G401 (cell line): ENCODE data around the gene STK33. TPM values are rescaled to one million over a fixed set of nuclear protein-coding genes. Genes with fewer than 3 reads are reported as not detected.

Experiments used
- DNase-seq: peaks from one replicate; pipeline ENCODE4 v3.0.0-alpha.2; 2015; ENCODE audit warnings: low spot score
- in situ Hi-C: cut with HindIII; loops from 2 replicates; pipeline ENCODE4 v1.10.0; 2016; ENCODE audit warnings: low sequenced_read_pairs, mixed read lengths
- total RNA-seq: library from RNA; depleted of rRNA; stranded (reverse); fragments of >200 nt; shearing (Covaris generic); gene quantifications from 2 replicates; pipeline ENCODE4 v1.2.3, GENCODE V29; 2014

The STK33 gene
- total RNA-seq, 1 experiment from 2014 or later: 10.0 TPM

DNA sequence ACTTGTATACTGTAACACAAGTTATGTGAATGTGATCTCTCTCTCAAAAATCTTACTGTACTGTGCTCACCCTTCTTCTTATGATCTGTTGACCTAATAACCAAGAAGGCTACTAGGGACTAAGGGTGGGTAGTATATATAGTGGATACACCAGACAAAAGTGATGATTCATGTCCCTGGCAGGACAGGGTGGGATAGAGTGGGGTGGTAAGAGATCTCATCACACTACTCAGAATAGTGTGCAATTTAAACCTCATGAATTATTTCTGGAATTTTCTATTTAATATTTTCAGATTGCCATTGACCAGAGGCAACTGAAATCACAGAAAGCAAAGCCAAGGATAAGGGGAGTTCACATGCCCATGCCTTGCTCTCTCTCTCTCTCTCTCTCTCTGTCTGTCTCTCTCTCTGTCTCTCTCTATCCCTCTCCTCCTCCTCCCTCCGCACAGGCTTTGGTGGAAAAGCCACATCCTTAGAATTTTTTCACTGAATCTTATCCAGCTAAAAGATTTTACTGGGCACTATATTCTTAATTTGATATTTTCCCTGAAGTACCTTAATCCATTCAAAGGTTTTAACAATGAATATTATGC is 12.0 kb upstream of the STK33 start:
- no peak for DNase-seq
- in situ Hi-C loops: no loop called here

DNA sequence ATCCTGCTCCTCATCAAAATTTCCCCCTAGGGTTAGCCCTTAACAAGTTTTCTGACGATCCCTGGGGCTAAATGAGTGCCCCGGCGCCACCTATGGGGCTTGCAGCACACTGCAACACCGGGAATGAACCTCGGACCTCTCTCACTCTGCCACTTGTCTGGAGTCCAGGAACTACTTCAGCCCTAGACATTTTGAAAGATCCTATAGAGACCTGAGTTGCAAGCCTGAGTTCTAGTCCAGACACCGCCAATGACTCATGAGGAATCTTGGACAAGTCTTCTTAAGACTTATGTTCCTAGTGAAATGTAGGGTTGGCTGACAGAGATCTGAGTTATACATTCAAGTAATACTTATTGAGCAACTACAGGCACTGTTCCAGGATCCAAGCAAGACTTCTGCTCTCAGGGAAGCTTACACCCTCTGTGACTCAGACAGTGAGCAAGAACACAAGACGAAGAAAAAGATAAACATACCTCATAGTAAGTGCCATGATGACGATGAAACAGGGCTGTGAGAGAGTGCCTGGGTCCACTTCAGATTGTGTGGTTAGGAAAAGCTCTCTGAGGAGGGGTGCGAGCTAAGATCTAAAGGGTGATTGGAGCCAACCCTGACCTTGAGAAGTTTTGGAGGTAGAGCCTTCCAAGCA is 10.2 kb upstream of the STK33 start:
- peak; percentile 29 for DNase-seq
- in situ Hi-C loops: no loop called here

DNA sequence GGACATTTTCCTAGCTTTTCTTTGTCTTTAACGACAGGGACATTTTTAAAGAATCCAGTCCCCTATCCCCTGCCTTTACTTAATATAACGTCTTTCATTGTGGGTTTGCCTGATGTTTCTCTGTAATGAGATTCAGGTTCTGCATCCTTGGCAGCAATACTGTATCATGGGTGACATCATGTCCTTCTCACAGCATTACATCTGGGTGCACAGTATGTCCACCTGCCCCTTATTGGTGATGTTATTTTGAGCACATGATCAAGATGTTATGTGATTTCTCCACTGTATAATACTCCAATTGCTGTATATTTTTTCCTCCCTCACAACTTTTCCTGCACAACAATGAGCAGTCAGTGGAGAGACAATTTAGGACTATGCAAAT is 9.7 kb upstream of the STK33 start:
- no peak for DNase-seq
- in situ Hi-C loops: no loop called here

DNA sequence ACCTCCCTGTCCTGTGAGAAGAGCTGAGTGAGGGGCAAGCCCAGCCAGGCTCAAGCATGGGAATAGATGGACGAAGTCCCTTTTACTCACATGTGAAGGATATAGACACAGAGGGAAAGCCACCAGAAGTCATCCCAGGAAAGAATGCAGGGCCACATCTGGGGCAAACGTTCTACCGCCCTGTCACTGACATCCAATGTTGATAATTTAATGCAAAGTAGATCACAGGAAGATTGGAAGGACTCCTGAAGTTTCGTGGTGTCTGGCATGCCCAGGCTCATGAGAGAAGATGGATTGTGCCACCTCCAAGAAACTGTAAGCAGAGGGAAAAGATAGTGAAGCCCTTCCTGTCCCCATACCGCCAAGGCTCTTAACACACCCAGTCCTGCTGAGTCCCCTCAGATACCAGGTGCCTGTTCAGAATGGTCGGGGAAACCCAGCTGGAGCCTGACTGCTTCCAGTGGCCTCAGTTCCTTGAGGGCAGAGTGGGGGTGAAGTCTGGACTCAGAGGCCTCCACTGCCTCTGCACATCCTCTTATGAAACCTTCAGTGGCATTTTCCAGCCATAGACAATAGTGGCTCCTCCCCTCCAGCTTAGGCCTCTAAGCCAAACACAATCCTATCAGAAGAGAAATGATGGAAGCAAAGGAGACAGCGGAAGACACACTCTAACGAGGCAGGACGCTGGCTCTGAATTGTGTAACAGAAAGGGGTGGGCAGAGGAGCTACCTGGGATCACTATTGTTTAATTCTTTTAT is 7.5 kb upstream of the STK33 start:
- in situ Hi-C loops: no loop called here
- DNase-seq: no peak

DNA sequence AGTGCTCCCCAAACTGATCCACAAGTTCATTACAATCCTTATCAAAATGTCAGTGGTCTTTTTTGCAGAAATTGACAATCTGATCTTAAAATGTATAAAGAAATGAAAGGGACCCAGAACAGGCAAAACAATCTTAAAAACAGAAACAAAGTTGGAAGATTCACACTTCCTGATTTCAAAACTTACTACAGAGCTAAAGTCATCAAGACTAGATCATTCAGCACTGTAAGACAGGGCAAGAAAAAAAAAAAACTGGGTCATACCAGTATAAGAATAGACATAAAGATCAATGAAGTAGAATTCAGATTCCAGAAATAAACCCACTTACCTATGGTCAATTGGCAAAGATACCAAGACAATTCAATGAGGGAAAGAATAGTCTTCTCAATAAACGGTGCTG is 4.5 kb upstream of the STK33 start:
- in situ Hi-C loops: no loop called here
- DNase-seq: no peak

DNA sequence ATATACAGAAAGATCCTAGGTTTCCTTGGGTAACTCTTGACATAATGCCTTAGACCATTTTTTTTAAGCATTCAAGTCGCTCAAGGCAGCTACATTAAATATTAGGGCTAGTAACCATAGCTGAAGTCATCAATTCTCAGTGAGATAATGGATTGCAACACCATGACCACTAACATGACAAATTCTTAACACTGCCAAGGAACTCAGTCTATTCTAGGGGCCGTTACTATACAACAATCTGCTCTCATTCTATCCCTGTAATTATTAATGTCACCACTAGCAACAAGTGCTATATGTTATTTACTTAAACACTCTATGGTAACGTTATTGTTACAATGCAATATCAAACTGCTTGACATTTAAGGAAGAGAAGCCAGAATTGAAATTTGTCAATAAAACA is 3.2 kb upstream of the STK33 start:
- in situ Hi-C loops: no loop called here
- DNase-seq: no peak

DNA sequence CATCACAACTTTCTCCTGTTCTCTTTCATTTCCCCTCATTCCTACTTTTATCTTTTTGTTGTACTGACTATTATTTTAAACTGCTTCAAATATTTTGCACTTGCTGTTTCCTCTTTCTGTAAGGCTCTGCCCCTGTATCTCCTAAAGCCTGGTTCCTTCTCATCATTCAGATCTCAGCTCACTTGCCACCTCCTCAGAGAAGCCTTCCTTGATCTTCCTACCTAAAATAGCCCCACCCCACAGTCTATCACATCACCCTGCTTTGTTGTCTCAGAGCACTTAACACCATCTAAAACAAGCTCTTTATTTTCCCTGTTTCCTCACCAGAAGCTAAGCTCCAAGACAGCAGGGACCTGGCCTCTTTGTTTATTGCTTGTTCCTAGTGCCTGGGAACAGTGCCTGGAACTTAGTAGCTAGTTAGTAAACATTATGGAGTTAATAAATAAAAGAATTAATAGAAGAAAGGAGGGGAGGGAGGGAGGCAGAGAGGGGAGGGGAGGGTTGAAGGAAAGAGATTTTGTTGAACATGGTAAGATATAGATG is 2.5 kb upstream of the STK33 start:
- in situ Hi-C loops: no loop called here
- no peak for DNase-seq

DNA sequence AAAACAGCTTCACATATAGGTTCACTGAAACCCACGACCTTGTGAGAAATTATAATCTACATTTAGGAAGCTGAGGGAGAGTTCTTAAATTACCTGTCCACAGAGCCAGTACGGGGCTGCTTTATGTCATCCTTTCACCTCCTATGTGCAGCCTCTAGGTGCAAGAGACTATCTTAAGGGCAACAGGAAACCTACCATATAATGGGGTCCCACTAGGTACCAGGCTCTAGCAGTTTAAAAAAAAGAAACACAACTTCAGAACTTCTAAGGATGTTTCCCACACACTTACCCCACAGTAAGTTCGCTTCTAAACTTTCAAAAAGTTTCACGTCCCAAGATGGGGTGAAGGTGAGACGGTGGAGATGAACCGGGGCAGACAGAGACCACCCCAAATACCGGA is 573 bp downstream of the STK33 start:
- DNase-seq: peak; percentile 6
- in situ Hi-C loops: no loop called here

DNA sequence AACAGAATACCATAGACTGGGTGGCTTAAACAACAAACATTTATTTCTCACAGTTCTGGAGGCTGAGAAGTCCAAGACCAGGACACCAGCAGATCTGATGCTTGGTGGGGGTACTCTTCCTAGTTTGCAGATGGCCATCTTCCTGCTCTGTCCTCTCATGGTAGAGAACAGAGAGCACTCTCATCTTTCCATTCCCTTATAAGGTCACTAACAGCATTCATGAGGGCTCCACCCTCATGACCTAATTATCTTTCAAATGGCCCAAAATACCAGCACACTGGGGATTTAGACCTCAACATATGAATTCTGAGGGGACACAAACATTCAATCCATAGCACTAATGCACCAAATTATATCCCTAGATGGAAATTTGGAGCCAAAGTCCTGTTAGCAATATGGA is 6.1 kb downstream of the STK33 start:
- in situ Hi-C loops: no loop called here

DNA sequence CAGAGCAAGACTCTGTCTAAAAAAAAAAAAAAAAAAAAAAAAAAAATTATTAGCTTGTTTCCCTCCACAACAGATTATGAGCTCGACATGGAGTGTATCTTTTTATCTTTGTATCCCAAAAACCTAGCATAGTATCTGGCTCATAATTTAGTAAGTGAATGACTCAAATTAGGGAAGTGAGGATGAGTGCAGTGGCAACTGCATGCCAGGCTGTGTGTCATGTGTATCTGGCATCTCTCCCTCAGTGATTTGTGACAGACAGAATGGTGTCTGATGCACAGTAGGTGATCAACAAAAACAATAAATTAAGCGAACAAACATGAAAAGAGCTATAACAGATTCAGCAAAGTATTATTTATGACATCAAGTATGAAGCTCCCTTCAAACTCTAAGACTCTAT is 7.2 kb downstream of the STK33 start:
- in situ Hi-C loops: no loop called here
- no peak for DNase-seq

More for the DNA sequence above, 6.1 kb downstream of the STK33 start:
- no peak for DNase-seq

DNA sequence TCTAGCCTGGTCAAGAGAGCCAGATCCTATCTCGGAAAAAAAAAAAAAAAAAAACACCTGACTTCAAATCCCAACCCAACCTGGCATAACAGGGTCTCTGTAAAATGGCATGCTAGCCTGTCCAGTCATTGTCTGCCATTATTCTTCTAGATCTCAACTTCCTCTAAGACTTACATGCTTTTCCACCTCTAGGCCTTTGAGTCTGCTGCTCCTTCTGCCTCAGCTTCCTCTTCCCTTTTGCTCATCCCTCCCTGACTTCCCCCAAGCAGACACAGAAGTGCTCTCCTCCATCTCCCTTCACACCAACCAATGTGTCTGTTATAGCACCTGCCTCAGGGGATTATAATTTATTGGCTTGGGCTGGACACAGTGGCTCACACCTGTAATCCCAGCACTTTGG is 7.8 kb downstream of the STK33 start:
- in situ Hi-C loops: no loop called here

DNA sequence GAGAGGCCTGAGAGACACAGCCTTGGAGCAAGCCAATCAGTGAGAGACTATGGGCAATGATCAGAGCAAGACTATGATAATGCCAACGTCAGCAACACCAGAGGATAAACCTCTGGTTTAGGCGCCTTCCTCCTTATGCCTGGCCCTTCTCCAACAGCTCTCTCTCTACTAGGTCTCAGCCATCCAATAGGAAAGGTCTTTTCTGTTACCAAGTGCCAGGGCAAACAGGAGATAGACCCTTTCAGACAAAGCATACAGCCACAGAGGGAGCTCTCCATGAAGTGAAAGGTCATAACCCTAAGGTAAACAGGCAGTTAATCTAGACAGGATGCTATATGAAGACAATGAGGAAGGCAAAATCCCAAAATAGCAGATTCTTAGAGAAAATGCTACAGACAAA is 9.5 kb downstream of the STK33 start:
- no peak for DNase-seq
- in situ Hi-C loops: no loop called here

More for the DNA sequence above, 7.8 kb downstream of the STK33 start:
- DNase-seq: no peak

DNA sequence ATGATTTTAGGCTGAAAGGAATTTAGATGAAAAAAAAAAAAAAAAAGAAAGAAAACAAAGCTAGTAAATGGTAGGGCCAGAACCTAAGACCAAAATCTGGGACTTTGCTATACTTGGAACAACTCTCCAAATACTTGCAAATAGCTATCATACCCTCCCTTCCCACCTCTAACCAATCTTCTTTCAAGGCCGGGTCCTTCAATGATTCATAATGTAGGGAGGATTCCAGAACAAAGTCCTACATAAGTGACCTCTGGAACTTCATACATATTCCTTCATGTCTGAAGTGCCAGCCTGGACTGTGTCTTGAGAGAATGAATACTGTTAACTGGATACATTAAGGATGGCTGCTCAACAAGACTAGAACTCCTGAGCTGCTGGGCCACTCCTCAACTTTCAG is 9.9 kb downstream of the STK33 start:
- DNase-seq: no peak
- in situ Hi-C loops: no loop called here

DNA sequence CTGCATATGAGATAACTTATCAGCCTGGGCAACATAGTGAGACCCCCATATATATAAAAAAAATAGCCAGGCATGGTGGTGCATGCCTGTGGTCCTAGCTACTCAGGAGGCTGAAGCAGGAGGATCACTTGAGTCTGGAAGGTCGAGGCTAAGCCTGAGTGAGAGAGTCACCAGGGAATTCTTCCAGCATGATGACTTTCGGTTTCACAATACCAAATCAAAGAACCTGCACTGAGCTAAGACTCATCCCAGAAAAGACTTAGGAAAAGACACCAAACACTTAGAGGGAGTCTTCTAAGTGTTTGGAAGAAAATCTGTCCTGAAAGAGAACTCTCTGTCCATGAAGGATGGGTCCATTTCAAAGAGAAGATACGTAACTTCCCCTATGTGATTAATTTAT is 12.7 kb downstream of the STK33 start:
- in situ Hi-C loops: no loop called here
- no peak for DNase-seq

DNA sequence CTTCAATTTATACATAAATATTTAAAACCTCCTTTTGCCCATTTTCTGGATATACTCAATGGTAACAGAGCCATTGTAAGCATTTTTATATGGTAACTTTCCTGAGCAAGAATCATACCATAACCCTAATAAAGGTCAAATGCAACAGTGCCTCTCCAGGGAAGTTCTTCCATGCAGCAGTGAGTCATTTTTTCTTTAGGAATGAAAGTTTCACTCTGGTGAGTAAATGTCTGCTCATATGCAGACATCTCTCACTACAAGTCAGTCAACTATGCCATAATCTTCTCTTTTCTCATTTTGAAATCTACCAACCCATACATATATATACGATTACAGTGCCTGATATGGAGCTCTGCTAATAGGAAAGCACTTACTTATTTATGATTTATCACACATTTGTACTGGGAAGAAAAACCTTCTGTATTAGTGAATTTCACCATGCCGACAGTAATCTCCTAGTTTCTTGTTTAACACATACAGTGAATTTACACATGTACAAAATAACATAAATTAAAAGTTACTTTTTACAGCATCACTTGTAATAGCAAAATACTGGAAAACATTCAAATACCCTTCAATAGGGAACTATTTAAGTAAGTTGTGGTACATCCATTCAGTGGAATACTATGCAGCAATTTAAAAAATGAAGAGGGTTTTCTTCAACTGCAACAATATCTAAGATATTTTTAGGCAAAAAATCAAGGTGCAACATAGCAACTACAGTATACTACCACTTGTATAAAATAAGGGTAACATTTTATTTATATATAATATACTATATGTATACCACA is 16.0 kb downstream of the STK33 start:
- in situ Hi-C loops: no loop called here
- no peak for DNase-seq

DNA sequence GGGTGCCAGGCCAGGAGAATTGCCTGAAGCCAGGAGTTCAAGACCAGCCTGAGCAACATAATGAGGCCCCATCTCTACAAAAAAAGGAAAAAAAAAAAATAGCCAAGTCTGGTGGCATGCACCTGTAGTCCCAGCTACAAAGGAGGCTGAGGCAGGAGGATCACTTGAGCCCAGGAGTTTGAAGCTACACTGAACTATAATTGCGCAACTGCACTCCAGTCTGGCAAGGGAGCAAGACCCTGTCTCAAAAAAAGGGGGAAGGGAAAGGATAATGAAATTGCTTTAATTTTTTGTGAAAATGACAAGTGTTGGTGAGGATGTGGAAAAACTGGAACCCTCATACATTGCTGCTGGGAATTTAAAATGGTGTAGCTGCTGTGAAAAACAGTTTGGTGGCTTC is 19.2 kb downstream of the STK33 start:
- no peak for DNase-seq
- in situ Hi-C loops: no loop called here

DNA sequence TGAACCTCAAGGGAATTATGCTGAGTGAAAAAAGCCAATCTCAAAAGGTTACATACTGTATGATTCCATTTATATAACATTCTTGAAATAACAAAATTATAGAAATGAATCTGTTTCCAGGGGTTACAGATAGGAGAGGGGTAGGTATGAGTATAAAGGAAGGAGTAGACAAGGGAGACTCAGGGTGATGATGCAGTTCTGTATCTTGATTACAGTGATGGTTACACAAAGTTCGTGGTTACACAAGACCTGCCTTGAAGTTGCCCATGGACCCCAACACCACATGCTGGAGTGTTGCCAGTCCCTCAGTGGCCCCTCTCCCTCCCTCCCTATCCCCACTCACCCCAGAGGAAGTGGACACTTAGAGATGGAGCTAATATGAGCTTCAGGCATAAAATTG is 20.3 kb downstream of the STK33 start:
- in situ Hi-C loops: no loop called here
- no peak for DNase-seq

DNA sequence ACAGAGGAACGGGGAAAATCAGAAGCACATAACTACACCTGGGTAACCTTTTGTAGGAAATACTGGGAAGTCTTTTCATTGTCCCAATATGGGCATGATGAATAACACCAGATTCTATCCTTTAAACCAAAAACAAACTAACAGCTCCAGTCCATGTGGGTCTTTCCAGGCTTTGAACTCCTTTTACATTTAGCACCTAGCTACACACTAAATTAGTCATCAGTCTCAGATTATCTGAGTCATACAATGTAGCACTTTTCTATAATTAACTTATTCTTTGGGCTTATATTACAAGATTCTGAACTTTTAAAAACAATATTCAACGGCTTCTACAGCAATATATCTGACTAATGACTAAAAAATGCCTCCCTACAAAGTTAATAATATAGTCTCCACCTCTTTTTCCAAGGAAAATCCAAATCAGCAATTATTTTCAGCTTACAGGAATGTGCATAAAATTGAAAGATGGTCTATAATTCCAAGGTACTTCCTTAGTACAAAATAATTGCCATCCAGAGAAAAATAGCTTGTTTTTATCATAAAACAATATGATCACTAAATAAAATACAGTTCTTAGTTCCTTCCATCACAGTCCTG is 26.3 kb downstream of the STK33 start:
- no peak for DNase-seq
- in situ Hi-C loops: no loop called here

DNA sequence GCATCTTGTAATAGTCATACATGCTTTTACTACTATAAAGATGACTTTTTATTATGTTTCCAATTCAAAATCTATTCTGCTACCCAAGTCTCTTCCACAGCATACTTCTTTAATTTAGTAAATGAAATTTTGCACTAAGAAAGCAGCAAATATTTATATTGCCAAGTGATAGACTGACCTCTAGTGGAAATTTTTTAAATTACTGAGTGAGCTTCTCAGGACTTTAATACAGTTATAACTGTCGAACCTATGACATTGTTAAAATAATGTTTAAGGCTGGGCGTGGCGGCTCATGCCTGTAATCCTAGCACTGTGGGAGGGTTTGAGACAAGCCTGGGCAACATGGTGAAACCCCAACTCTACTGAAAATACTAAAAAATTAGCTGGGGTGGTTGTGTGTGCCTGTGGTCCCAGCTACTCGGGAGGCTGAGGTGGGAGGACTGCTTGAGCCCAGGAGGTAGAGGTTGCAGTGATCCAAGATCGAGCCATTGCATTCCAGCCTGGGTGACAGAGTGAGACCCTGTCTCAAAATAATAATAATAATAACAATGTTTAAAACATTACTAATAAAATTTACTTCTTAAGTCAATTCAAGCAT is 27.3 kb downstream of the STK33 start:
- in situ Hi-C loops: no loop called here
- peak; percentile 67 for DNase-seq
